GM19438 (cell line): ENCODE data around the gene SMARCAL1.

Experiments used
- ATAC-seq: cut with Tn5 transposase; IDR thresholded peaks from one replicate; pipeline ENCODE4 v1.9.1; 2021; ENCODE audit warnings: low read depth; ENCODE audit not compliant: unreplicated experiment

The SMARCAL1 gene

GRCh38 chr2:216425008-216425787 is 12.9 kb downstream of the SMARCAL1 start:
- no peak for ATAC-seq

- ATAC-seq: no peak
Measured at GRCh38 chr2:216426166-216426777, 14.0 kb downstream of the SMARCAL1 start.

GRCh38 chr2:216426938-216427337 is 14.7 kb downstream of the SMARCAL1 start:
- no peak for ATAC-seq

- ATAC-seq: no peak
Measured at GRCh38 chr2:216428618-216429350, 16.5 kb downstream of the SMARCAL1 start.

- ATAC-seq: no peak
Measured at GRCh38 chr2:216429428-216429827, 17.1 kb downstream of the SMARCAL1 start.

GRCh38 chr2:216430811-216431530 is 18.7 kb downstream of the SMARCAL1 start:
- ATAC-seq: no peak

- ATAC-seq: no peak
Measured at GRCh38 chr2:216431531-216431856, 19.2 kb downstream of the SMARCAL1 start.

- ATAC-seq: no peak
Measured at GRCh38 chr2:216436383-216436782, 24.1 kb downstream of the SMARCAL1 start.

- no peak for ATAC-seq
Measured at GRCh38 chr2:216441308-216442010, 29.2 kb downstream of the SMARCAL1 start.

- ATAC-seq: no peak
Measured at GRCh38 chr2:216445501-216445900, 33.2 kb downstream of the SMARCAL1 start.

- ATAC-seq: no peak
Measured at GRCh38 chr2:216446343-216446742, 34.1 kb downstream of the SMARCAL1 start.

- no peak for ATAC-seq
Measured at GRCh38 chr2:216447293-216447692, 35.0 kb downstream of the SMARCAL1 start.

- no peak for ATAC-seq
Measured at GRCh38 chr2:216448829-216449228, 36.5 kb downstream of the SMARCAL1 start.

- ATAC-seq: no peak
Measured at GRCh38 chr2:216450346-216450745, 38.1 kb downstream of the SMARCAL1 start.

GRCh38 chr2:216450784-216451183 is 38.5 kb downstream of the SMARCAL1 start:
- no peak for ATAC-seq

- ATAC-seq: no peak
Measured at GRCh38 chr2:216453955-216454614, 41.8 kb downstream of the SMARCAL1 start.

- ATAC-seq: no peak
Measured at GRCh38 chr2:216463148-216463547, 50.9 kb downstream of the SMARCAL1 start.

GRCh38 chr2:216464104-216464720 is 51.9 kb downstream of the SMARCAL1 start:
- no peak for ATAC-seq

- no peak for ATAC-seq
Measured at GRCh38 chr2:216465579-216466195, 53.4 kb downstream of the SMARCAL1 start.
